Body of pancreas (tissue), 4 donors: ENCODE results near the gene EVX2.

ENCODE experiments used
- POLR2A ChIP-seq, 3 donors: fragments of 450-650 bp; IDR thresholded peaks; one replicate each; pipeline ENCODE4 v1.6.1; 2016; ENCODE audit warnings: antibody characterized with exemption in 3 of 3, mild to moderate bottlenecking in 2 of 3
- TF ChIP-seq, protein P1 (sequence below), 7 experiments: fragments of 450-650 bp in 4 of 7; fragments of 200-600 bp in 3 of 7; sonication (generic) in 3 of 7; IDR thresholded peaks; one replicate each; pipeline ENCODE4 v1.5.1; 2016 to 2019; ENCODE audit warnings: antibody characterized with exemption in 7 of 7

- TF ChIP-seq, protein P1, sequence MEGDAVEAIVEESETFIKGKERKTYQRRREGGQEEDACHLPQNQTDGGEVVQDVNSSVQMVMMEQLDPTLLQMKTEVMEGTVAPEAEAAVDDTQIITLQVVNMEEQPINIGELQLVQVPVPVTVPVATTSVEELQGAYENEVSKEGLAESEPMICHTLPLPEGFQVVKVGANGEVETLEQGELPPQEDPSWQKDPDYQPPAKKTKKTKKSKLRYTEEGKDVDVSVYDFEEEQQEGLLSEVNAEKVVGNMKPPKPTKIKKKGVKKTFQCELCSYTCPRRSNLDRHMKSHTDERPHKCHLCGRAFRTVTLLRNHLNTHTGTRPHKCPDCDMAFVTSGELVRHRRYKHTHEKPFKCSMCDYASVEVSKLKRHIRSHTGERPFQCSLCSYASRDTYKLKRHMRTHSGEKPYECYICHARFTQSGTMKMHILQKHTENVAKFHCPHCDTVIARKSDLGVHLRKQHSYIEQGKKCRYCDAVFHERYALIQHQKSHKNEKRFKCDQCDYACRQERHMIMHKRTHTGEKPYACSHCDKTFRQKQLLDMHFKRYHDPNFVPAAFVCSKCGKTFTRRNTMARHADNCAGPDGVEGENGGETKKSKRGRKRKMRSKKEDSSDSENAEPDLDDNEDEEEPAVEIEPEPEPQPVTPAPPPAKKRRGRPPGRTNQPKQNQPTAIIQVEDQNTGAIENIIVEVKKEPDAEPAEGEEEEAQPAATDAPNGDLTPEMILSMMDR (IDR thresholded peaks at IDR 0.05), result no peak
- no peak for TF ChIP-seq POLR2A (IDR thresholded peaks at IDR 0.05)
These were observed 42.0 kb upstream of the EVX2 start for GRCh38 chr2:176125772-176126054.
